GM21360 (cell line): Measurements from ENCODE around the gene ZNF598.

Source experiments
- ATAC-seq: cut with Tn5 transposase; IDR thresholded peaks from one replicate; pipeline ENCODE4 v1.9.1; 2021; ENCODE audit warnings: mild to moderate bottlenecking, moderate library complexity; ENCODE audit not compliant: unreplicated experiment

Gene ZNF598

DNA sequence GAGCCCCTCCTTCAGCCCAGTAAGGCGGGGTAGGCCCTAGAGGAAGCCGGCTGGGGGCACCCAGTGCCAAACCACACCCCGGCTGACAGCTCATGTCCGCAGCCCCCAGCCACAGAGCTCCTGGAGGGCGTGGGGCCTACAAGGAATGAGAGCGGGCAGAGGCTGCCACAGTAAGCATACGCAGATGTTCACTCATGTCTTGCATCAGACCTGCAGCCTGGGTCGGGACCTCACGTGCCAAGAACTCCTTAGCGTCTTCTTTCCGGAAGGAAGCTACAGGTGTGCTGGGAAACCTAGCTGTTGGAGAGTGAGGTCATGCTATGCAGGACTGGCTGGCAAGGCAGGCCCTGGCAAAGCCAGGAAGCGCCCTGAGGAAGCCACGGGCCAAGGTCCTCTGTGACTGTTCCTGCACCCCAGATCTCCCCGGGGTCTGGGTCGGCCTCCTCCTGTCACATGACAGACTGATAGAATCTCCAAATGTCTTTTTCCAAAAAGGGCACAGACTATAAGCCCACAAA is 1.6 kb downstream of the ZNF598 start:
- no peak for ATAC-seq

DNA sequence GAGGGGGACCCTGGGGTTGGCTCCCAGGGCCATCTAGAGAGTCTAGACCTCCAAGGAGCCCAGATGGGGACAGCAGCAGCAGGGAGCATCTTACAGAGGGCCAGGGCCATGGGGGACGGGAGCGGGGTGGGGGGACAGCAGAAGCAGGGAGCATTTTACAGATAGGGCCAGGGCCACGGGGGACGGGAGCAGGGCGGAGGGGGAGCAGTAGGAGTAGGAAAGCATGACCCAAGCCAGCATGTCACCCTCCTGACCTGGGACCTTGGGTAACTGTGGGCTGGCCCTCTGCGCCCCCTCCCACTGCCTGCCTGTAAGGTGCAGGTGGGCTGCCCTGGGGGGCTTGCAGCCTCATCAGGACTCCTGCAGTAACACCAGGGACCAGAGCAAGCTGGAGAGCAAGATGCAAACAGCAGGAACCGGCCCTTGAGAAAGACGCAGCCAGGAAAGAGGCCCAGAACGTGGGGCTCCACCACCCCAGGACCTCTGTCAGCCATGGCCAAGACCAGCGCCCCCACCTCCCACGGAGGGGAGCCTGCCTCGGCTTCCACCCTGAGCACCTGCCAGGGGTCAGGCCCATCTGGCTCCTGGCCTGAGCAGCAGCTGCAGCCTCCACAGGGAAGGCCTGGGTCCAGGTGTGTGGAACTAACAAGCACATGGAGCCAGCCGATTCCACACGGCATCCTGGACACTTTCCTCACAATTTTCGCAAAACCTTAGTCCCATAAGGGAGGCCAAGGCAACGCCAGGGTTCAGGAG is 2.4 kb downstream of the ZNF598 start:
- ATAC-seq = no peak

DNA sequence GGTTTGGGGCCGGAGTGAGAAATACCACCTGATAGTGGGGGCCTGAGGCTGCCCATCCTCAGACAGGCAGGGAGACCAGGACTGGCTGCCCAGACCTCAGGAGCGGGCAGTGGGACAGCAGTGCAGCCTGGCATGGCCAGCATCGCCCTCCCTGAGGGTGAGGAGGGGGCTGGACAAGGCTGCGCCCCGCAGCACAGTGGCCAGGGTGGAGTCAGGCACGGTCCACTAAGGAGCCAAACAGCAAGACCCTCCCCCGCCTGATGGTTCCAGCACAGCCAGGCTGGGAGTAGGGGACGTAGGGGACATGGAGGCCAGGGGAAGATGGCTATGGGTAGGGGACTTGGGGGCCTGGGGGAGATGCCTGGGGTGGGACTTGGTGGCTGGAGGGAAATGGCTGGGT is 3.3 kb downstream of the ZNF598 start:
- ATAC-seq = no peak

DNA sequence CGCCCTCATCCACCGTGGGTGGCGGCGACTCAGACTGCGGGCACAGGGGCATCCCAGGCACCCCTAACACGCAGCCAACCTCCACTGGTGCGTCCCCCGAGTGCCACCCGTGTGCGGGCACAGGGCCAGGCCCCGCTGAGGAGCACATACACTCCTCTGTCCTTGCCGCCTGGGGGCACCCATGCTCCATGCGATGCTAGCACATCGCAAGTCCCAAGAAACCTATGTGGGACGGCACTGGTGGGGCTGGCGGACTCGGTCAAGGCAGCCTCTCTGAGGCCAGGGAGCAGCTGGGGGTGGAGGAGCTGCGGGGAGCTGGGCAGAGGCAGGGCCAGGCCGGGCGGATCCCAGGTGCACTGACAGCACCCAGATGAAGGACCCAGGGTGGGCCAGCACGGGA is 4.0 kb downstream of the ZNF598 start:
- ATAC-seq = no peak

- ATAC-seq = no peak
Observed at GRCh38 chr16:2004795-2005517, 4.7 kb downstream of the ZNF598 start.

GRCh38 chr16:2003827-2004641 is 5.6 kb downstream of the ZNF598 start:
- ATAC-seq = peak; percentile 60

- no peak for ATAC-seq
Observed at GRCh38 chr16:2003231-2003826, 6.3 kb downstream of the ZNF598 start.

DNA sequence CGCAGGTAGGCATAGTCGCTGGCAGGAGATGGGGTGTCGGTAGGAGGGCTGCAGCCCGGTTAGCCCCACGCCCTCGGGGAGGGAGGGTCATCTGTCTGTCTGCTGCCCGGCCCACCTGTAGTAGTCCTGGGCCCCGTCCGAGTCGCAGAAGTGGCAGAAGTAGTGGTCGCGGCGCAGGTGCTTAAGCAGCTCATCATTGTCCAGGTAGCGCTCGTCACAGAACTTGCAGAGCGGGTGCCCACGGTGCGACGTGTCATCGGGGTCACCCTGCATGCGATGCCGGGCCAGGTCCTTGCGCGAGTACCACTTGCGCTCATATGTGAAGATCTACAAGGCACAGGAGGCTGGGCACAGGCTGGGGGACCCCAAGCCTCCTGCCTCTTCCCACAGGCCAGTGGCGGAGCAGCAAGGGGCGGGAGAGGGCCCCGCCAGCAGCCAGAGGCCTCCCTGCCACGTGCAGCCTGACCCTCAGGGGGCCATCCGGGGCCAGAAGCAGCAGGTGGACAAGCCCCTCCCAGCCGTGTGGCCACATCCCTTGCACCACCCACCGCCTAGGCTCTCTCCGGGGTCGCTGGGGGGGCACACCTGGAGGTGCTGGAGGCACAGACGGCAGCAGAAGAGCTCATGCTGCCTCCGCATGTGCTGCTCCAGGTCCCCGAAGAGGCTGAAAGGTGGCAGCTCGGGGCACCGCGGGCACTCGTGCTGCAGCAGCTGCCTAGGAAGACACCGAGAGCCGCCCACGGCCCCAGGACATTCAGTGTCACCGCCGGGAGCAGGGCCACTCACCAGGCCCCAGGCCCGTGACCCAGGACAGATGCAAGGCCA is 7.0 kb downstream of the ZNF598 start:
- no peak for ATAC-seq

DNA sequence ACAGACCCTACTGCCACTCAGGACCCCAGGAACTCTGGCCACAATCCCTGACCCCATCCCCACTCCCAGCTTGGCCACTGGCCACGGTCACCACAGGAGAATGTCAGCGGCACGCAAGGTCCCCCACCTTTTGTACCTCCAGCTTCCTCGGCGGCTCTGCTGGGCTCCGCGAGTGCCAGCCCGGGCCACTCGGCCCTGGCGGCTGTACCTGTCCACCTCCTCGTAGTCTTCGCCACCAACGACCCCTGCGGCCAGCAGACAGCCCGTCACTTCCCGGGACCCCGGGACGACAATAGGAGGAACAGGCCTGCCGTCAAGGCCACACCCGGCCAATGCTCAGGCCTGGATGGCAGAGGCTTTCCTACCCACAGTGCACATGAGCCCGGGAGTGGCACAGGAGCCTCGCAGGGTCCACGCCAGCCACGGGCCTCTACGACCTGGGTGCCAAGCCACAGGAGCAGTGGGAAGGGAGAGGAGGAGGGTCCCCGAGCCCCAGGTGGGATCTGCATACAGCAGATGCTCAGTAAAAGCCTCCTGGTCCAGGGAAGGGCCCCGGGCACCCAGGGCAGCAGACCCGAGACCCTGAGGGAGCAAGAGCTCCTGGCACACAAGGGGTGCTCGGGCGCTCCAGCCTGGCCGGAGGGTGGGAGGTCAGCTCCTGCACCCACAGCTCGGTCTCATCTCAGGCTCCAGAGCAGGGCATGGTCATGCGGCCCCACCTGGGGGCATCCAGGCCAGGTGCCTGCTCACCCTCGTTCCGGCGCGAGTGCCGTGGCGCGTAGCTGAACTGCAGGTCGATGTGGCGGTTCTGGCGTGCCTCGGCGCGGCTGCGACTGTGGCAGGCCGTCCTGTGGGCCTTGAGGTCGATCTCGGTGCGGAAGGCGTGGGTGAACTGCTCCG is 7.9 kb downstream of the ZNF598 start:
- ATAC-seq = no peak

- ATAC-seq = no peak
Observed at GRCh38 chr16:2001035-2001434, 8.6 kb downstream of the ZNF598 start.

- no peak for ATAC-seq
Observed at GRCh38 chr16:1999866-2000514, 9.6 kb downstream of the ZNF598 start.

DNA sequence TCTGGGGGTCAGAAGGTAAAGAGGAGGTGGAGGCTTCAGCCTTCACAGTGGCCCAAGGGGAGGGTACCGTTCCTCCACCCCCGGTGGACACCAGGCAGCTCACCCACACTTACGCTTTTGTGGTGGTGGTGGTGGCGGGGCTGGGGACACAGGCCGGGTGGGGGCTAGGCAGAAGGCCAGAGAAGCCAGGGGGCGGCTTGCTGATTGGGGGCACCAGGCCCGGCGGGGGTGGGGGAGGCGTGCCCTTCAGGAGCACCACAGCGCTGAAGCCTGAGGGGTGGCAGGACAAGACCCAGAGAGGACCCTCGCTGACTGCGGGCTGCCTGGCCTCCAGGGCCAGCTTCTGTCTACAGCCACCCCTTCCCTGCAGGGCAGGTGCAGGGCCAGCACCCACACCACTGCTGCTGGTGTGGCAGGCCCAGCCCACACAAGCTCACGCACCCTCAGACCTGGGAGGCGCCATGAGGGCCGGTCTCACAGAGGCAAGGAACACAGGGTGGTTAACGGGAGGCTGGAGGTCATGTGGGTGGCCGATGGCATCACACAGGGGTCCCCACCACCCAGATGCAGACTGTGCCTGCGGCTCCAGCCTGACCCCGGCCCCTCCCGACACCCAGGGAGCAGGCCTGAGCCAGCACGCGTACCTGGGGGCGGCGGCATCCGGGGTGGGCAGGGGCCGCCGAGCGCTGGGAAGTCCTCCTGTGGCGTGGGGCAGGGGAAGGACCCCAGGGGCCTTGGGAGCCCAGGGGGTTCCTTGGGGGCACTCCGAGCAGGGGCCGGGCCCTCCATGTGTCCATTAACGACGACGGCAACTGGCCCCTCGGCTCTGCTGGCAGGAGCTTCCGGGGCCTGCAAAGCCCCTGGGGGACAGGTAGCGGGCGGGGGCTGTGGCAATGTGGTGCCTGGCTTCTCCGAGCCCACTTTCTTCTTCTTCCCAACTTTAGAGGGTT is 10.5 kb downstream of the ZNF598 start:
- no peak for ATAC-seq

- ATAC-seq = no peak
Observed at GRCh38 chr16:1998360-1998835, 11.2 kb downstream of the ZNF598 start.

DNA sequence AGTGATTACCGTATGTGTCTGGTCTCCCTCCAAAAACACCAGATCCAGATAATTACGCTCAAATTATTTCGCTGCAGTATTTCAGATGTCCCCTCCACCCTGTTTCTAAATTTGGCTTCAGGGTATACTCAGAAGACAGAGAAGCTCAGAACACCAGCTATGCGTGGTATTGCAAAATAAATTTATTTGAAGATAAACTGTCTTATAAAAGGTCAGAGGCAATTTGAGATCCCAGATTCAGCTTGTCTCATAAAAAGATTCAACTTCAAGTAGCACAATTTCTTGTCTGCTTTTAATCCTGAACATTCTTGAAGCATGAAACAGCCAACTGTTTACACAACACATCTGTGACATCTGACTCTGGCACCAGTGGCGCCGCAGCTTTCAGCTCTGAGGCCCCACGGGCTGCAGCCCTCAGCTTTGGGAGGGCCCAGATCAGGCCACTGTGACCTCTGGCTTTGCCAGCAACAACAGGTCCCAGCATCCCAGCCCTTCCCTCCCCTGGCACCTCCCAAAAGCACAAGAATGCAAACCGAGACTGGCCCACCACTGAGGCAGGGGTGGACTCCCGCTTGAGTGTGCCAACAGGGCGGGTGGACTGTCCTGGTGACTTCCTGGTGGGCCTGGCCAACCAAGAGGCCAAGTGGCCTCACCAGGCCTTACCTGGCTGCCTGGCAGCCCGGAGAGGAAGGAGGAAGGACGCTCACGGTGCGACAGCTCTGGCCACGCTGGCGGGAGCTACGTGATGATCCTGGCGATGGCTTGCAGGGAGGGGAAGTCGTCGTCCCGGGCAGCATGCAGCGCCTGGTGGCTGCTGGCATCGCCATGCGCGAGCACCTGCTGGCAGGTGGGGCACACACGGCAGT is 11.9 kb downstream of the ZNF598 start:
- ATAC-seq = no peak

- ATAC-seq = no peak
Observed at GRCh38 chr16:1993731-1994131, 15.9 kb downstream of the ZNF598 start.

DNA sequence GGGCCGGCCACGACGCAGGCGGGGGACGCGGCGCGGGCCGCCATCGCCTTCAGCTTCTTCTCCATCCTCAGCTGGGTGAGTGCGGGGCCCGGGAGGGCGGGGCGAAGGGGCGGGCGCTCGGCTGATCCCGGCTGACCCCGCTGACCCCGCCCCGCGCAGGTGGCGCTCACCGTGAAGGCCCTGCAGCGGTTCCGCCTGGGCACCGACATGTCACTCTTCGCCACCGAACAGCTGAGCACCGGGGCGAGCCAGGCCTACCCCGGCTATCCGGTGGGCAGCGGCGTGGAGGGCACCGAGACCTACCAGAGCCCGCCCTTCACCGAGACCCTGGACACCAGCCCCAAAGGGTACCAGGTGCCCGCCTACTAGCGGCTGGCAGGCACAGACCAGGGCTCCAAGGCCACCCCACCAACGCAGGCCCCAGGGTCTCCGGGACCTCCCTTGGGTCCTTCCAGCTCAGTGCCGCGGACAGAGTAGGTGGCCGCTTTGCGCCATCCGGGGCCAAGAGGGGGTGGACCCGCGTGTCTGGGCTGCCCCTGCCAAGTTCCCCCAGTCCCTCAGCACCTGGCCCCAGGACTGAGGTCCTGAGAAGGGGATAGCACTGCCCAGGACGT is 16.8 kb downstream of the ZNF598 start:
- no peak for ATAC-seq
